ENCODE measurements around the gene SULT1A4.
"Not testable (repeated sequence)": the region's sequence is repeated elsewhere in the genome, so short reads cannot be mapped to it uniquely, and the experiment has no call there.

Gene SULT1A4

GRCh38 chr16:29459706-29460646 lies at the start of gene SULT1A4:
Gene SULT1A4 (plus strand): TSS chr16:29459913. CDS start chr16:29461386, 1,473 bp downstream.
- not testable (repeated sequence) for DNase-seq (ENCODE audit: low read depth)

DNA sequence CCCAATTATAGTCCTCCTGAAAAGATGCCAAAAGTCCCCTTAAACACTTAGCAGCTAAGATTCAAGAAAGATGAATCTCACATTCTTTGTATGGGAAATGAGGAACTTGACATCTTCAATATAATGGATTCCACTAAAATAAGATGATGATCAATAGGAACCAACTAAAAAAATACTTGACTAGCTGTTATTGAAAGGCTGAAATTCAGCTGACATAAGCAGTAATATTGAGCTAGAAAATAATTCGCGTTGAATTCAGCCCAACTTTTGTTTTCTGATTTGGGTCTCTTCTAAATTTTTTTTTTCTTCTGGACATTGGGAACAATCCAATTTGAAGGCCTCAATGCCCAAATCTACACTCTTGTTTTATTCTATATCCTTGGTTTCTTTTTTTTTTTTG lies 36.1 kb upstream of the SULT1A4 start:
- DNase-seq (ENCODE audit: low read depth) = not testable (repeated sequence)

- DNase-seq (ENCODE audit: low read depth) = not testable (repeated sequence)
Measured at GRCh38 chr16:29425390-29425789, 34.3 kb upstream of the SULT1A4 start.

DNA sequence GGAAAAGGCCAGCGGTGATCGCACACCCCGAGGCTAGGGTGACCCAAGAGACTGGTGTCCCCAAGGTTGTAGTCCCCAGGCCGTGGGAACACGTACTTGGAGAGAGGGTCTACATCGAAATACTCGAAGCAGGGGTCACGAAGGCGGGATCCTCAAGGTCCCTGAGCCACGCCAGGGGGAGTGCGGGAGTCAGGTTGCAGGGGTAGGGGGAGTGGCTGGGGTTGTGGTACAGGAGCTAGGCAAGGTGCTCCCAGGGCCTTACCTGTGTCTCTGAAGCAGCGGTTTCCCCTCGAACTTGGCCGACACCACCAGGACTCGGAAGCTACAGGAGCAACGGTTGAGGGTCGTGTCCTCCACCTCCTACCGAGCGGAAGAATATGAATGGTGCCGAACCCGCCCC lies 6.0 kb upstream of the SULT1A4 start:
- DNase-seq (ENCODE audit: low read depth) = not testable (repeated sequence)

- not testable (repeated sequence) for DNase-seq (ENCODE audit: low read depth)
Measured at GRCh38 chr16:29454269-29454668, 5.4 kb upstream of the SULT1A4 start, which contains the start of the genes BOLA2 and SLX1B. Gene BOLA2 (minus strand): TSS chr16:29454351. CDS start chr16:29454253, 98 bp downstream. Gene SLX1B (plus strand): TSS chr16:29454533.

GRCh38 chr16:29454828-29455227 lies 4.9 kb upstream of the SULT1A4 start:
- not testable (repeated sequence) for DNase-seq (ENCODE audit: low read depth)

DNA sequence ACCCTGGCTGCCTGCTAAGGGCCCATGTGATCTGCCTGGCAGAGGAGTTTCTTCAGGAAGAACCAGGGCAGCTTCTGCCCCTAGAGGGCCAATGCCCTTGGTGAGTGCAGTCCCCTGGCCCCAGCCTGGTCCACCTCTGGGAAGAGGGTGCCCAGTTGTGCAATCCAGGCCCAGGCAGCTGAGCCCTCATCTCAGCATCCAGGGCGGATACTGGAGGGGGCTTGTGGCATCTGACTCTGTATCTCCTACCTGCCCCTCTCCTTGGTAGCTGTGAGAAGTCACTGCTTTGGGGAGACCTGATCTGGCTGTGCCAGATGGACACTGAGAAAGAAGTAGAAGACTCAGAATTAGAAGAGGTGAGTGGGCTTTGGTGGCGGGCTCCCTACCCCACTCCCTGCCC lies 2.1 kb upstream of the SULT1A4 start:
- not testable (repeated sequence) for DNase-seq (ENCODE audit: low read depth)

DNA sequence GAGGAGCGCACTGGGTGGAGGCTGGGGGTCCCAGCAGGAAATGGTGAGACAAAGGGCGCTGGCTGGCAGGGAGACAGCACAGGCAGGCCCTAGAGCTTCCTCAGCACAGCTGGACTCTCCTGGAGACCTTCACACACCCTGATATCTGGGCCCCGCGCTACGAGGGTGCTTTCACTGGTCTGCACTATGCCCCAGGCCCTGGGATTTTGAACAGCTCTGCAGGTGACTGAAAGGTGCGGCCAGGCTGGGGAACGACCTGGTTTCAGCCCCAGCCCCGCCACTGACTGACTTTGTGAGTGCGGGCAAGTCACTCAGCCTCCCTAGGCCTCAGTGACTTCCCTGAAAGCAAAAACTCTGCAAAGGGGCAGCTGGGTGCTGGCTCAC lies 926 bp downstream of the SULT1A4 start:
- not testable (repeated sequence) for DNase-seq (ENCODE audit: low read depth)

DNA sequence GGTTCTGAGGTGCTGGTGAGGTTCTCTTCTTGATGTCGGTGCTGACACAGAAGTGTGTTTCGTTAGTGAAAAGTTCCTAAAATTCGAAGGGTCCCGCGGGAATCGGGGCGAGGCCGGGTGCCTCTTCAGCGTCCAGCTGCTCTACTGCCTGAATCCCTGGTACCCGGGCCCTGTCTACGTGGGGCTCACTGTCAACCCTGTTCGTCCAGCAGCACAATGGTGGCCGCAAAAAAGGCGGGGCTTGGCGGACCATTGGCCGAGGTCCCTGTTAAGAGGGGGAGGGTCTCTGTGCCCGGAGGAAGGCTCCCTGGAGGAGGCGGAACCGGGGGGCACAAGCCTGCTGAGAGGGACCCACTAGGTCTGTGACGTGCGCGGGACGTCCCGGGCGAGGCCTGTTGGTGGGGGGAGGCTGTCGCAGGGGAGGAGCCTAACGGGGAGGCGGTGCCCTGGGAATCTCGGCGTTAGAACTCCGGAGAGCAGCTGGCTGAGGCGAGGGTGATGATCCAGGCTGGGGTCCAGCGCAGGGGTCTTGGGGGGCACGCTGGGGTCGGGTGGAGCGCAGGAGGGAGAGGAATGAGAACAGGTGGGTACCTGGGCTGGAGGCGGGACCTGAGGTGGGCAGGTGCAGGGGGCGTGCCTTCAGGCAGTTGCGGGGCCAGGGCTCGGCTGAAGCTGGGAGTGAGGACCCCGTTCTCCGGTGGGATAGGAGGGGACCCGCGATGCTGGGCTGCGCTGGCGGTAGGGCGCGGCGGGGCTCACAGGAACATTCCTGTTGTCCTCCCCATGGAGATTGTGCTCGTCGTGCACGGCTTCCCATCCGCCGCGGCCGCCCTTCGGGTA lies 6.5 kb downstream of the SULT1A4 start:
- not testable (repeated sequence) for DNase-seq (ENCODE audit: low read depth)

DNA sequence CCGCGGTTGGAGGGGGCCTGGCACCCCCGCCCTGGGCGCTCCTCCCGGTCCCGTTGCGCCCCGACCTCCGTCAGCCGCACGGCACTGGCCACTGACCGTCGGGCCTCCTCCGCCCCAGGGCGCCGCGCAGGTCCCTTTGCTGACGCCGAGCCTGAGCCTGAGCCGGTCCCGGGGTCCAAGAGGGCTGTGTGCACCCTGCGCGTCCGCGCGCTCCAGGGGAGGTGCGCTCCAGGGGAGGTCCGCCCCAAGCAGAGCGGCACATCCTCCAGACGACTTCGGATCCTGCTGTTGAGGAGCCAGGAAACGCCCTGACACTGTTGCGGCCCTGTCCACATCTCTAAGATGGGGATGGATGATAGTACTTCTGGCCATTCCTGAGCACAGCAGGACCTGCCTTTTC lies 7.2 kb downstream of the SULT1A4 start:
- DNase-seq (ENCODE audit: low read depth) = not testable (repeated sequence)

DNA sequence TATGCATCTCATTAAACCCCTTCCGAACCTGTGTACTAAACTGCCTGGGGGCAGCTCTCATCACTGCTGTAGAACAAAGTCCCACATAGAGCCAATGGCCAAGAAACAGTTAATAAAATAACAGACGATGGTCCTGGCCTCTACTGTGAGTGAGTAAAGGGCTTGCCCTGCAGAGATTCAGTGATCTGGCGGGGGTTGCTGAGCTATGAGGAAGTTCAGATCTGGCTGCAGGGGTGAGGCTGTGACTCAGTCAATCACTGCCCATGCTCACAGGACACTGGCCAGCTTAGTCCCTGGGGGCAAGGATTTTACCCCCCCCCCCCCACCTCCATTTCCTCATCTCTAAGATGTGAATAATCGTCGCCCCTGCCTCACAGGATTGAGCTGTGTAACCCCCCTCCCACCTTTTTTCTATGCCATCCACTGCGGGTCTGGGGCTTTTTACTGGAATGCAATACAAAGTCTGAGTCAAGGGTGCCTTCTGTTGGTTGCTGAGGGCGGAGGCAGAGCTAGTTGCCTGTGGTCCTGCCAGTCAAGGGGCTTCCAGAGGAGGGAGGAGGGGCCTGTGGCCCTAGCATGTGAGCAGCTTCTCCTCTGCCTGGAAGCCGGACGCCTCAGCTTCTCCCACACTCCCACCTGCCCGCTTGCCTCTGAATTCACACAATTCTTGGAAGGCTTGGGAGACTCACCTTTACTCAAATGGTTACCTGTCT lies 8.1 kb downstream of the SULT1A4 start:
- DNase-seq (ENCODE audit: low read depth) = not testable (repeated sequence)

DNA sequence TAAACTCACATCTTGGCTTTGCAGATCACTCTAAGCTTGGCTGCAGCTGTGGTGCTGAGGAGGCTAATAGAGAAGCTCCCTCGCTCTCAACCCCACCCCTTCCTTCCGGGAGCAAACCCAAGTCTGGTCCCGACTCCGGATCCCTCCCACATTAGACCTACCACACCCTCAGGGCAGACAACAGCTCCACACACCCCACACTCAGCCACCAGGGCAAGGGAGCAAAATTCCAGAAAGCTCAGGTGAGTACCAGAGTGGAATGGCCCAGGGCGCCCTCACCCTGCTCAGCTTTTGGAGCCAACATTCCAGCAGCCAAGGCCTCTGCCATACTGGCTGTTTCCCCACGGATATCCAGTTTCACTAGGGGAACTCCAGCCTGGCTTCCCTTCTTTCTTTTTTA lies 9.9 kb downstream of the SULT1A4 start:
- DNase-seq (ENCODE audit: low read depth) = peak; percentile 12

GRCh38 chr16:29472065-29472464 lies 12.4 kb downstream of the SULT1A4 start:
- not testable (repeated sequence) for DNase-seq (ENCODE audit: low read depth)

DNA sequence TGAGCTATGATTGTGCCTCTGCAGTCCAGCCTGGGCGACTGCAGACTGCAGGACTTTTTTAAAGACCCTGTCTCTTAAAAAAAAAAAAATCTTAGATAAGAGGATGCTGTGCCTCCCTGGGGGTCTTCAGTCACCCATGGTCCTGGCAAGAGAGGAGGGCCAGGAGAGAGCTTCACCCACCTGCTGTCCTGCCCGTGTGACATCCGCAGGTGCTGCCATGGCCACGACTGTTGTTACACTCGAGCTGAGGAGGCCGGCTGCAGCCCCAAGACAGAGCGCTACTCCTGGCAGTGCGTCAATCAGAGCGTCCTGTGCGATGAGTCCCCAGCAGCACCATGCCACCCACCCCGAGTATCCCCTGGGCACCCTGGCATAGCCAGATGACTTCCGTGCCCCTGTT lies 22.6 kb downstream of the SULT1A4 start:
- not testable (repeated sequence) for DNase-seq (ENCODE audit: low read depth)

- not testable (repeated sequence) for DNase-seq (ENCODE audit: low read depth)
Measured at GRCh38 chr16:29506308-29506707, 46.6 kb downstream of the SULT1A4 start, which contains the start of gene NPIPB12. Gene NPIPB12 (minus strand): TSS chr16:29506408.
